HFFc6 (cell line): Measurements from ENCODE around the gene ZNF726. TPM values are rescaled to one million over a fixed set of nuclear protein-coding genes. Genes with fewer than 3 reads are reported as not detected.
"Not testable (repeated sequence)": the region's sequence is repeated elsewhere in the genome, so short reads cannot be mapped to it uniquely, and the experiment has no call there.

Experiments
- DNase-seq: peaks from one replicate; pipeline ENCODE4 v3.0.0-alpha.2; 2018
- H3K27ac Mint-ChIP-seq: 2 replicates; pipeline ENCODE4 v1.8.0; 2020; ENCODE audit warnings: mild to moderate bottlenecking, mixed read lengths
- H3K27me3 Mint-ChIP-seq: 2 replicates; pipeline ENCODE4 v1.8.0; 2021; ENCODE audit warnings: mild to moderate bottlenecking, moderate library complexity, mixed read lengths; ENCODE audit not compliant: insufficient read depth
- H3K36me3 Mint-ChIP-seq: 2 replicates; pipeline ENCODE4 v1.8.0; 2021; ENCODE audit warnings: low read depth, mixed read lengths
- H3K4me1 Mint-ChIP-seq: 2 replicates; pipeline ENCODE4 v1.8.0; 2020; ENCODE audit warnings: low read depth, mixed read lengths
- H3K4me3 Mint-ChIP-seq: 2 replicates; pipeline ENCODE4 v1.8.0; 2020; ENCODE audit warnings: mild to moderate bottlenecking, moderate library complexity, mixed read lengths
- H3K9me3 Mint-ChIP-seq: 2 replicates; pipeline ENCODE4 v1.8.0; 2020; ENCODE audit warnings: mild to moderate bottlenecking, mixed read lengths
- CTCF ChIP-seq: fragments of 200-600 bp; sonication (generic); IDR thresholded peaks from 2 replicates; pipeline ENCODE4 v1.5.0; 2021; ENCODE audit warnings: antibody characterized with exemption, mild to moderate bottlenecking
- total RNA-seq, 6 experiments: library from RNA; stranded (reverse); fragmentation: NEBNext Ultra II Directional; extraction: Animal tissue kit (Norgen Biotek cat#: 25700); gene quantifications; 2 replicates in 1 of 6; 3 replicates in 5 of 6; pipeline ENCODE4 v1.2.3, GENCODE V29; 2021

ZNF726 gene
- total RNA-seq, 6 experiments from 2014 or later, result 1.1 to 4.0 (median 3.2) TPM

- no peaks in the 10 kb centered on the region for H3K4me1 Mint-ChIP-seq
- peaks cover 38% of the 10 kb centered on the region for H3K36me3 Mint-ChIP-seq
Measured at GRCh38 chr19:23946569-23946968, 31.9 kb downstream of the ZNF726 start.

DNA sequence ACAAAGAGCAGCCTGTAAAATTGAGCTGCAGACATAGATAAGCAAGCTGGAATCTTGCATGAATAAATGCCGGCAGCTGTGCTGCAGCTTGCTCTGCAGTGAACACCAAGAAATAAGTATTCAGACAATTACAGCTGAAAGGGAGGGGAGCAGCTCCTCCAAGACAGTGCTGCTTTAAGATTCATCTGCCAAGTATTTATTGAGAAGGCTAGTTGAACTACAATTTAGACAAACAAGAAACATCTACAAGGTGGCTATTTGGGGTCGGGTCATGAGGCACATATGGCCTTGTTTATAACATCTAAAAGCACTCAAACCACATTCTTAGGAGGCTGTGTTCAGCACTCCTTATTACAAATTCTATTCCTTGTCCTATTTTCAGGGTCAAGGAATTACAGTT lies 34.9 kb downstream of the ZNF726 start:
- H3K9me3 Mint-ChIP-seq, result no peaks in the 10 kb centered on the region
- H3K4me3 Mint-ChIP-seq, result no peak overlapping the region
- peaks cover 24% of the 10 kb centered on the region; the same call in 1 of the 2 replicates for H3K36me3 Mint-ChIP-seq
- DNase-seq, result no peak
- no peak for TF ChIP-seq CTCF
- H3K4me1 Mint-ChIP-seq, result no peaks in the 10 kb centered on the region
- H3K27me3 Mint-ChIP-seq, result no peaks in the 10 kb centered on the region
- no peak overlapping the region for H3K27ac Mint-ChIP-seq

More at GRCh38 chr19:23946569-23946968, 31.9 kb downstream of the ZNF726 start:
- no peak for TF ChIP-seq CTCF
- H3K27me3 Mint-ChIP-seq, result no peaks in the 10 kb centered on the region
- no peak overlapping the region for H3K27ac Mint-ChIP-seq
- H3K9me3 Mint-ChIP-seq, result peaks cover 10% of the 10 kb centered on the region
- DNase-seq, result no peak
- H3K4me3 Mint-ChIP-seq, result no peak overlapping the region

DNA sequence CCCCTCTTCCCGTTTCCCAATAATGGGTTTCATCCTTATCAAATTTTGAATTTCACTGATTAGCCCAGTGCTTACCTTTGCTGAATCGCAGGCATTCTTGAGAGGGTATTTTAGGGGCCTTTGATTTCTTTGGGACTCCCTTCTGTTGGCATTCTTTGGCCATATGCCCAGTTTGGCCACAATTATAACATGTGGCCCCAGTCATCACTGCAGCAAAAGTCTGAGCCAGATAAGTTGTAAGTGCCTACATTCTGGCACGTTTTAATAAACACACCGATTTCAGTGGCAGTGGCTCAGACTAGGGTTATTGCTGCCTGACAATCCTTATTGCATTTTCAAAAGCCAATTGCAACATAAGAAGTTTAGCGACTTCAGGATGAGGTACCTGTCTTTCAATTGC lies 41.4 kb downstream of the ZNF726 start:
- DNase-seq, result no peak
- no peak for TF ChIP-seq CTCF
- H3K4me3 Mint-ChIP-seq, result no peak overlapping the region
- H3K27ac Mint-ChIP-seq, result no peak overlapping the region
- H3K9me3 Mint-ChIP-seq, result peaks cover 5% of the 10 kb centered on the region; the same call in 1 of the 2 replicates
- no peaks in the 10 kb centered on the region for H3K27me3 Mint-ChIP-seq
- 0 out of 2 replicates have a peak, but pooled peaks cover 5% of the 10 kb centered on the region for H3K36me3 Mint-ChIP-seq
- H3K4me1 Mint-ChIP-seq, result peaks cover 35% of the 10 kb centered on the region

GRCh38 chr19:23957660-23958281 lies 43.1 kb downstream of the ZNF726 start:
- Mint-ChIP-seq H3K27ac (peak overlapping the region; percentile 77), H3K4me1 (peaks cover 45% of the 10 kb centered on the region)

GRCh38 chr19:23963396-23963795 lies 48.7 kb downstream of the ZNF726 start:
- not testable (repeated sequence) for H3K27me3 Mint-ChIP-seq, H3K36me3 Mint-ChIP-seq, H3K27ac Mint-ChIP-seq, H3K4me3 Mint-ChIP-seq, DNase-seq
- Mint-ChIP-seq H3K9me3 (peaks cover 22% of the 10 kb centered on the region), H3K4me1 (peaks cover 19% of the 10 kb centered on the region)

More at GRCh38 chr19:23957660-23958281, 43.1 kb downstream of the ZNF726 start:
- Mint-ChIP-seq H3K4me3 (peak overlapping the region; percentile 48), H3K9me3 (peaks cover 11% of the 10 kb centered on the region), H3K27me3 (no peaks in the 10 kb centered on the region), H3K36me3 (0 out of 2 replicates have a peak, but pooled peaks cover 5% of the 10 kb centered on the region)
- TF ChIP-seq CTCF, result peak; percentile 62
- peak; percentile 95 for DNase-seq

- H3K27me3 Mint-ChIP-seq, result not testable (repeated sequence)
- H3K9me3 Mint-ChIP-seq, result peaks cover 22% of the 10 kb centered on the region
Measured at GRCh38 chr19:23963881-23964280, 49.2 kb downstream of the ZNF726 start.

GRCh38 chr19:23964334-23964733 lies 49.6 kb downstream of the ZNF726 start:
- DNase-seq, H3K27ac Mint-ChIP-seq, H3K27me3 Mint-ChIP-seq, H3K4me3 Mint-ChIP-seq, H3K36me3 Mint-ChIP-seq: not testable (repeated sequence)
- H3K4me1 Mint-ChIP-seq, result peaks cover 10% of the 10 kb centered on the region
- peaks cover 22% of the 10 kb centered on the region for H3K9me3 Mint-ChIP-seq

More at GRCh38 chr19:23963881-23964280, 49.2 kb downstream of the ZNF726 start:
- peaks cover 14% of the 10 kb centered on the region for H3K4me1 Mint-ChIP-seq
- H3K4me3 Mint-ChIP-seq, H3K36me3 Mint-ChIP-seq, H3K27ac Mint-ChIP-seq, DNase-seq: not testable (repeated sequence)
